GM11168 (cell line): Measurements from ENCODE around the gene CACNA1S.

Experiments
- in situ Hi-C: fragments of 300-500 bp; cut with MboI; formaldehyde crosslinking; loops from one replicate; pipeline ENCODE4 v1.12.0; 2022; ENCODE audit warnings: low sequenced_read_pairs; ENCODE audit not compliant: unreplicated experiment

Gene CACNA1S

DNA sequence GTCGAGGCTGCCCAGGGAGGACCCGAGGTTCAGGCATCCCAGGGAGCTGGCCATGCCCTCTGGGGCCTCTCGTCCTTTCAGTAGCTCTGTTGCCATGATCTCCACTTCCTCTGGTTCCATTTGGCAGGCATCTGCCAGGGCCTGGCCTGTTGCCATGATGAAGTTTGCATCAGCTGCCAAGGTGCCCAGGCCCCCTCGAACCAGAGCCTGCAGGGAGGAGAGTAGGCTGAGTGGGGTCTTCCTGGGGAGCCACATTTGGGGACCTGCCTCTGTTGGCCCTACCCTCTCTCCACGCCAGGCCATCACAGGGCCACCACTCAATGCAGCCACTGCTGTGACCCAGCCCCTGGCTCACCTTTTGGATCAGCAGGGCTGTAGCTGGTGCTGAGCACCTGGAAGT, 72.3 kb downstream of the CACNA1S start:
- in situ Hi-C loops = loop anchor here (5.0 kb wide), 1 partner anchor 63 kb away; no protein-coding TSS in a partner anchor

DNA sequence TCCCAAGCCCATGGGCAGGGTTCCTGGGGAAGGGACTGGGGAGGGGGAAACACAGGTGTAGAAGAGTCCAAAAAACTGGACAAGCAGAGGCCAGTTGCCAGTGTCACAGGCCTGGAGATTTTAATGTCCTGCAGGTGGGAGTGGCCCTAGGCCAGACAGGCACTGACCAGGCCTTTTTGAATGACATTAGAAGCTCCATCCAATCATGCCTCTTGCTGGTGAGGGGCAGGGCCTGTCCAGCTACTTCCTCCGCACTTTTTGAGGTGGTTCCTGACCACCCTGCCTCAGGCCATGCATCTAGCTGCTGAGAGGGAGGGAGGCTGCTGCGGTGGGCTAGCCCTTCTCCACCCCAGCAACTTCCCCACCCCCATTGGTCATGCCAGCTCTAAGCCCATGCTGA, 72.8 kb downstream of the CACNA1S start:
- in situ Hi-C loops = no loop called here

- in situ Hi-C loops = no loop called here
These were observed 73.9 kb downstream of the CACNA1S start for GRCh38 chr1:201038186-201038876.

- in situ Hi-C loops = no loop called here
These were observed 75.9 kb downstream of the CACNA1S start for GRCh38 chr1:201036188-201036842.

DNA sequence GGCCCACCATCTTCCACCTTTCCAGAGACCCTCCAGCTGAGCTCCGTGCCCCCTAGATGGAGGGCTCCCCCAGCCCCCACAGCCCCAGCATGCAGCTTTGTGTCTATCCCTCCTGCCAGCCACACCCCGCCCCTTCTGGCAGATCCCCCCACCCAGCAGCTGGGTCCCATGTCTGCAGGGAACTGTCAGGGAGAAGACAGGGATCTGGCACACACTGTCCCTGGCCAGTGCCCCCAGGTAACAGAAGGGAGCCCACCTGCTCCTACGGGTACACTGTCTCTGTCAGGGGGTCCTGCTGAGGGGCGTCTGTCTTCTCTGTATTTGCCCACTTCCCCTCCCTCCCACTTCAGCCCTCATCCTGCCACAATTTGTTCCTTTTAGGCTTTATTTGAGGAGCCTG, 77.6 kb downstream of the CACNA1S start:
- in situ Hi-C loops = no loop called here

DNA sequence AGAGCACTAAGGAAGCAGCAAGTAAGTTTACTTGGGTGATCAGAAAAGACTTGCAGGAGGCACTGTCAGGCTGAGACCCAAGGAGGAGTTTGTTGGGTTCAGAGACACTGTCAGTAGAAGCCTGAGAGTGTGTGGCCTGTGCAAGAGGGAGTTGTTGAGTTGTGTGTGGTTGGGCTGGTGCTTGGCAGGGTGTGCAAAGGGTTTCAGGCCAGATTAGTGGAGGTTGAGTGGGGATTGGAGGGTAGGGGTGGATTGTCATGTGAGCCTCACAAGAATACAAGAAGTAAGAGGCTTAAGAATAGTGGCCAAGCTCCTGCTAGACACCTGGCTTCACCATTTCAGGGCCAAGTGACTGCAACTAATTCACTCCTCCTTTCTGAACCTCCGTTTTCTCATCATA, 79.8 kb downstream of the CACNA1S start:
- in situ Hi-C loops = no loop called here

GRCh38 chr1:201028461-201028889, 83.8 kb downstream of the CACNA1S start:
- in situ Hi-C loops = no loop called here

GRCh38 chr1:201026836-201027235, 85.4 kb downstream of the CACNA1S start:
- in situ Hi-C loops = no loop called here

- in situ Hi-C loops = no loop called here
These were observed 86.0 kb downstream of the CACNA1S start for GRCh38 chr1:201026234-201026633.

DNA sequence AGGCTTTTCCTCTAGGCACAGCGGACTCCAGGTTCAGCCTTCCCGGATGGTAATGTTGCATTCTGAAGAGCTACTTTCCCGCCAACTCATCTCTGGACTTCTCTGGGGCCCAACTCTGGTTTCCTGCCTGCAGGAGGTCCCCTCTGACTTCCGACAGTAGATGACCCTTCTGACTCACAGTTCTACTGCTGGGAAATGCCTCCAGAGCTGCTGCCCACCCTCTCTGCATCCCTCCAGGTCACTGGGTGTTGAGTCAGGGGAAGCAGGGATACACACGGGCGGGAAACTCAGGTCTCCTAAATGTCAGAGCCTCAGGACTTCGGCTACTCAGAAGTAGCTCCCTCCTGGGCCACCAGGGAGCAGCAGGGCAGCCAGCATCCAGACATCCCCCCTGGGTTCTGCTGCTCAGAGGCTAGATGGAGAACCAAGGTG, 86.6 kb downstream of the CACNA1S start:
- in situ Hi-C loops = no loop called here

DNA sequence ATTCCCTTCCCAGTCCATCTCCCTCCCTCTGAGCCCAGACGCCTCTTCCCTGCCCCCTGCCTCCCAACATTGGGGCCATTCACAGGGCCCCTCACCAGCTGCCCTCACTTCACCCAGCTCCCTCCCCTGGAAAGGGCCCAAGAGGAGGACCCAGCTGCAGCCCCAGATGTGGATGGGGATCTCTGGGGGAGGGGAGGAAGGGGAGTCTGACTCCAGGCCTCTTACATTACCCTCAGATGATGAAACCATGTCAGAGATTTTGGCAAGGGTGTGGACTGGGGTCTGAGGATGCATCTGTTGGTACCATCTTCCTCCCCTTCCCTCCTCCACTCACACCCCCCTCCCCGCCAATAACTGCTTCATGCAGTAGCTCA, 87.6 kb downstream of the CACNA1S start:
- in situ Hi-C loops = no loop called here

DNA sequence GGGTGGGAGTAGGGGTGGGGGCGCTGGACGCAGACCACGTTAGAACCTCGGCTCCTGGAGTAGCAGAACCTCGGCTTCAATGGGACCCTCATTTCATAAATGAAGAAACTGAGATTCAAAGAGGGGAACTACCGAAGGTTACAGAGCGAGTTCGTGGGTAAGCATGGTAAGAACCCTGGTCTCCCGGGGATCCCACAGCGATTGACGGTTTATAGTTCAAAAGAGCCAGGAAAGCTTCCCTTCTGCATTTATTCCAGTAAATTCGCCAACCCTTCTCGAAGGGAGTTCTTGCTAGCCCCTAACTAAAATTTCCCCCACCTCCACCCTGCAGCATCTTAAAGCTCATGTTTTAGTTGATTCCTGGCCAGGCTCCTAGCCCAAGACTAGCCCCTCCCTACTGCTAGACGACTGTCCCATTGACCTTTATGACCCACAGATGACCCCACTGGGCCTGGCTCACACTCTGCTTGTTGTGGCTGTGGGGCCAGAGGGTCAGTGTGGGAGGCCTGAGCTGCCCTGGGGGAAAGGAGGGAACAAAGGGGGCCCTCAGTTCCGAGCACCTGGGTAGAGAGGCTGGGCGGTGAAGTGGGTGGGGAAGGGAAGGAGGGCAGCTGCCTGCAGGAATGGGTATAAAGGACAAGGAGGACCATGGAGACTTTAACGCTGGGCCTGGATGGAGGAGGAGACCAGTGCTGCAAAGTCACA, 88.2 kb downstream of the CACNA1S start:
- in situ Hi-C loops = no loop called here

DNA sequence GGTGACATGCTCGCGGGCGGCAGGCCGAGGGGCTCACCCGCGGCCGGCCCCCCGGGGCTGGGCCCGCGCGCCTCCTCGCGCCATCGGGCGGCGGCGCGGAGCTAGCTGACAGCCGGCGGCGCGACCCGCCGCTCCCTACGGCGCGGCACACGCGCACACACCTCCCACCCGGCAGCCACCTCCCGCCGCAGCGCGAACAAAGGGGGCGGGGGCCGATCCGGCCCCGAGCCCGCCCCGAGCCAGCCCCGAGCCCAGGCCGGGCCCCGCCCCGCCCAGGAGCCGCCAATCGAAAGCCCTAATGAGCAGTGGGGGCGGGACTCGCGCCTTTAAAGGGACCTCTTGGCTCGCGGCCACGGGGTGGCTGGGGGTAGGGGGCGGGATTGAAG, 88.7 kb downstream of the CACNA1S start, which contains the start of gene KIF21B:
Gene KIF21B (minus strand): TSS at position 198 of the 386 bp plus-strand sequence. CDS start 331 bp downstream, outside the sequence.
- in situ Hi-C loops = no loop called here

GRCh38 chr1:201022820-201023516, 89.3 kb downstream of the CACNA1S start:
- in situ Hi-C loops = no loop called here

- in situ Hi-C loops = no loop called here
These were observed 89.8 kb downstream of the CACNA1S start for GRCh38 chr1:201022493-201022819.

DNA sequence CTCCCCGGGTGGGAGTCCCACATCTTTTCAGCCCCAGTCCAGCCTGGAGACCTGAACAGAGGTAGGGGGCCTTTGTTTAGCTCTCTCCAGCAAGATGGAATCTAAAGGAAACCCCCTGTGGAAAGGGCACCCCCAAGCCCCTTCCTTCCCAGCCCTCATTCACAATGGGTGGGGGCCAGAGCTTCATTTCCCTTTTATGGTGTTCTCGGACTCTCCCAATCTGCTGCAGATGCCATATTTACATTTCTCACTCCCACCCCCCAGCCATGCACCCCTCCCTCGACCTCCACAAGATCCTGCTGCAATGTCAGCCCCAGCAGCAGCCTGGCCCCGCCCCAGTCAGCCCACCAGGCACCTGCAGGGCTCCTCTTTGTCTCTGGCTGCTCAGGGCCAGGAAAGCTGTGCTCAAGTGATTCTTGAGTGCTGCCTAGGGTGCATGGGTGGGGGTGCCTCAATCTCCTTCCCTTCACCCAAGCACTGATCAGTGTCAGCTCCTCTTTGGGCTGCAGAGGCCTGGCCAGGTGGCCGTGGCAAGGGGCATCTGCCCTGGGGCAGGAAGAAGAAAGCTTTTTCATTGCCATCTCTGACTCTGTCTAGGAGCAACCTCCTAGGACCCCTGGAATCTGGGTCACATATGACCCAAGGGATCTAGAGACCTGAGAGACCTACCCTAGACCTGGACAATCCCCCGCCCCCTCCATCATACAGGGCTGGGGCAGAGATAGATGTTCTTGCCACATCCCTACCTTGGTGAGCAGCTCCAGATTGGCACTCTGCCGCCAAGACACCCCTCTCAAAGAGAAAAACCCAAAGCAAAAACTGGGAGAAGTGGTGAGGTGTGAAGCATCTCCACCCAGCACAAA, 90.4 kb downstream of the CACNA1S start:
- in situ Hi-C loops = no loop called here

GRCh38 chr1:201020721-201021629, 91.3 kb downstream of the CACNA1S start:
- in situ Hi-C loops = no loop called here

DNA sequence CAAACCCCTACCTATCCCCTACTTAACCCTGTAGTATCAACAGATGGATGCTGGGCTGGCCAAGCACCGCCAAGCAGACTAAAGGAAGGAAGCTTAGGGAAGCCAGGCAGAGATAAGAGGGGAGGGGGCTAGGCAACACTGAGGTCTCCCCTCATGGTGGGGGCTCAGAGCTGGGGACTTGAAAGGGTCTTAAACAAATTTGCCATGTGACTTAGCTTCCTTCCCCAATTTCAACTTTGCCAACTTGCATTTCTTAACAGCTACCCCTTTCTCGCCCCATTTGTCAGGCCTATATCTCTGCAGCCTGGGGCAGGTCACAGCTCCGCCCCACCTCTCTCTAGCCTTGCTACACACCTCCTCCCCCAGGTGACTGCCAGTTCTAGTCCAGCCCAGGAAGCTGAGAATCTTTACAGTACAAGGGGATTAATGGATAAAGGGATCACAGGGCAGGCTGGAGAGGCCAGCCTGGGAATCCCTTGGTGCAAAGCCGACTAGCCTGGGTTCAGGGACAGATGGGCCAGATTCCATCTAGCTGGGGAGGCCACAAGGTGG, 92.1 kb downstream of the CACNA1S start:
- in situ Hi-C loops = no loop called here
